ENCODE data around the gene ENOX1. TPM values are rescaled to one million over a fixed set of nuclear protein-coding genes. Genes with fewer than 3 reads are reported as not detected.

The ENOX1 gene
- polyA plus RNA-seq, 2 of the 4 experiments (the other 2 are of a cell fraction) = 0.28 to 0.41 TPM

- TF ChIP-seq CEBPB (IDR thresholded peaks at IDR 0.05) (no peak), MAX (IDR thresholded peaks at IDR 0.05) (no peak), CBX2 (IDR thresholded peaks at IDR 0.05; ENCODE audit: borderline replicate concordance, low read depth) (no peak), FOSL2 (IDR thresholded peaks at IDR 0.05) (no peak), FOSL2 (CRISPR knock-in tag; IDR thresholded peaks at IDR 0.05) (no peak), USF2 (IDR thresholded peaks at IDR 0.05) (no peak), KDM1A (IDR thresholded peaks at IDR 0.05; ENCODE audit: low read depth) (no peak), RCOR1 (IDR thresholded peaks at IDR 0.05; ENCODE audit: low read depth, low read length) (no peak)
Measured at GRCh38 chr13:43433691-43434141, 353.1 kb downstream of the ENOX1 start (continued).

DNA sequence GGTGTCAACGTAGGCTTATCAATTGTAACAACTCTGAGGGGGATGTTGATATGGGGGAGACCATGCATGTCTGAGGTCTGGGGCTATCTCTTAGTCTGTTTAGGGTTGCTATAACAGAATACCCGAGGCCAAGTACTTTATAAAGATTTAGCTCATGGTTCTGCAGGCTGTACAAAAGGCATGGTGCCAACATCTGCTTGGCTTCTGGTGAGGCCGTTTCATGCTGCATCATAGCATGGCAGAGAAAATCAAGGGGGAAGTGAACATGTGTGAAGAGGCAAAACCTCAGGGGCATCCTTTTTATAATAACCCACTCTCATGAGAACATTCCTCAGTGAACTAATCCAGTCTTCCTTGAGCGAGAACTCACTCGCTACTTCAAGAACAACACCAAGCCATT is 353.8 kb downstream of the ENOX1 start:
- no peak for FAIRE-seq
- CTCF ChIA-PET = no interaction called here
- Histone ChIP-seq H3K27ac (no peak overlapping the region), H3K4me3 (no peak overlapping the region), H3K9me3 (no peaks in the 10 kb centered on the region), H3K4me1 (no peaks in the 10 kb centered on the region), H3K4me2 (no peak overlapping the region)
- no peak for TF ChIP-seq USF2 (IDR thresholded peaks at IDR 0.05)
- TF ChIP-seq EHMT2 (IDR thresholded peaks at IDR 0.05; ENCODE audit: low read depth) = no peak
- no peak for TF ChIP-seq MAX (IDR thresholded peaks at IDR 0.05)
- TF ChIP-seq CBX8 (IDR thresholded peaks at IDR 0.05) = no peak
- ATAC-seq = no peak
- 63% methylated on average over 5 of the region's 5 CpGs for WGBS (ENCODE audit: missing lambda C conversion rate)
- no peak for DNase-seq (ENCODE audit: low read depth in 1 of 2, low spot score in 1 of 2)
- POLR2A ChIA-PET = no interaction called here

- CTCF ChIA-PET = no interaction called here
- DNase-seq (ENCODE audit: low read depth in 1 of 2, low spot score in 1 of 2) (no peak), ATAC-seq (no peak), FAIRE-seq (no peak)
- WGBS (ENCODE audit: missing lambda C conversion rate) = 72% methylated on average over 8 of the region's 8 CpGs
- no peaks in the 10 kb centered on the region for H3K4me1 ChIP-seq
- H3K27ac ChIP-seq = no peak overlapping the region
- no peak overlapping the region for H3K4me2 ChIP-seq
- no peak overlapping the region for H3K4me3 ChIP-seq
- POLR2A ChIA-PET = no interaction called here
- H3K9me3 ChIP-seq = no peaks in the 10 kb centered on the region
- TF ChIP-seq BCL3 (IDR thresholded peaks at IDR 0.05) (no peak), MAFK (IDR thresholded peaks at IDR 0.05; ENCODE audit: partially characterized antibody) (no peak), EHF (CRISPR knock-in tag; IDR thresholded peaks at IDR 0.05) (no peak), TFCP2L1 (CRISPR knock-in tag; IDR thresholded peaks at IDR 0.05) (no peak), POLR2A (IDR thresholded peaks at IDR 0.05; ENCODE audit: low read length) (no peak)
Measured at GRCh38 chr13:43431841-43432240, 354.9 kb downstream of the ENOX1 start.

GRCh38 chr13:43431290-43431716 is 355.5 kb downstream of the ENOX1 start:
- ChIA-PET CTCF (no interaction called here), POLR2A (no interaction called here)
- 72% methylated on average over 4 of the region's 4 CpGs for WGBS (ENCODE audit: missing lambda C conversion rate)
- Histone ChIP-seq H3K4me2 (no peak overlapping the region), H3K27ac (no peak overlapping the region), H3K4me3 (no peak overlapping the region), H3K9me3 (no peaks in the 10 kb centered on the region), H3K4me1 (no peaks in the 10 kb centered on the region)
- no peak for DNase-seq (ENCODE audit: low read depth in 1 of 2, low spot score in 1 of 2)
- no peak for FAIRE-seq
- TF ChIP-seq JUN (IDR thresholded peaks at IDR 0.05) = no peak
- TF ChIP-seq MAFK (IDR thresholded peaks at IDR 0.05; ENCODE audit: partially characterized antibody) = no peak
- no peak for ATAC-seq
